Measurements from ENCODE around the gene GRB2. TPM values are rescaled to one million over a fixed set of nuclear protein-coding genes. Genes with fewer than 3 reads are reported as not detected.

Gene GRB2
- total and polyA plus RNA-seq, 3 experiments from 2014 or later = 158 to 189 (median 180) TPM

DNA sequence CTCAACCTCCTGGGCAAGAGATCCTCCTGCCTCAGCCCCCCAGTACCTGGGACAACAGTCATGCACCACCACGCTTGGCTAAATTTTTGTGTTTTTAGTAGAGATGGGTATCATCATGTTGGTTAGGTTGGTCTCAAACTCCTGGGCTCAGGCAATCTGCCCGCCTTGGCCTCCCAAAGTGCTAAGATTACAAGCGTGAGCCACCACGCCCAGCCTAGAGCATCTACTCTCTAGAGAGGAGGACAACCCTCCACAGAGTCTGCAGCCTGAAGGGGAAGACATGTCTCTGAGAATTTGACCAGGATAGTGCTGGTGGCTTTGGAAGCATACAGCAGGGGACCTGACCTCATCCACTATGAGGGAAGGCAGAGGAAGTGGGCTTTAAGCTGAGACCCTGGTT, 4.7 kb upstream of the GRB2 start:
- peak overlapping the region in 1 of 8 donors; percentile 58 for H3K27ac Mint-ChIP-seq
- no peak overlapping the region for H3K4me3 Mint-ChIP-seq
- H3K36me3 ChIP-seq (ENCODE audit: insufficient read depth, low read length) = no peaks in the 10 kb centered on the region
- peaks cover 22 to 28% (median 23%) of the 10 kb centered on the region in 3 donors for H3K4me1 Mint-ChIP-seq
- no peak for DNase-seq
- H3K4me3 ChIP-seq (ENCODE audit: low read length) = no peak overlapping the region
- no peaks in the 10 kb centered on the region for H3K9me3 Mint-ChIP-seq
- H3K27me3 Mint-ChIP-seq = peaks cover 6 to 13% of the 10 kb centered on the region in 2 donors
- POLR2A ChIA-PET = no interaction called here
- H3K27me3 ChIP-seq (ENCODE audit: insufficient read depth, low read length, poor library complexity, severe bottlenecking) = no peaks in the 10 kb centered on the region
- H3K9me3 ChIP-seq (ENCODE audit: low read length) = no peaks in the 10 kb centered on the region
- CTCF ChIA-PET = interaction anchor here (8.0 kb wide), 1 partner anchor 87 kb away, joined by 78 read pairs; no protein-coding TSS in a partner anchor
- peaks cover 0 to 4% (median 0%) of the 10 kb centered on the region in 3 donors for H3K36me3 Mint-ChIP-seq
- H3K4me1 ChIP-seq (ENCODE audit: insufficient read depth, low read length) = peaks cover 23% of the 10 kb centered on the region
- H3K27ac ChIP-seq (ENCODE audit: low read depth, low read length) = no peak overlapping the region

DNA sequence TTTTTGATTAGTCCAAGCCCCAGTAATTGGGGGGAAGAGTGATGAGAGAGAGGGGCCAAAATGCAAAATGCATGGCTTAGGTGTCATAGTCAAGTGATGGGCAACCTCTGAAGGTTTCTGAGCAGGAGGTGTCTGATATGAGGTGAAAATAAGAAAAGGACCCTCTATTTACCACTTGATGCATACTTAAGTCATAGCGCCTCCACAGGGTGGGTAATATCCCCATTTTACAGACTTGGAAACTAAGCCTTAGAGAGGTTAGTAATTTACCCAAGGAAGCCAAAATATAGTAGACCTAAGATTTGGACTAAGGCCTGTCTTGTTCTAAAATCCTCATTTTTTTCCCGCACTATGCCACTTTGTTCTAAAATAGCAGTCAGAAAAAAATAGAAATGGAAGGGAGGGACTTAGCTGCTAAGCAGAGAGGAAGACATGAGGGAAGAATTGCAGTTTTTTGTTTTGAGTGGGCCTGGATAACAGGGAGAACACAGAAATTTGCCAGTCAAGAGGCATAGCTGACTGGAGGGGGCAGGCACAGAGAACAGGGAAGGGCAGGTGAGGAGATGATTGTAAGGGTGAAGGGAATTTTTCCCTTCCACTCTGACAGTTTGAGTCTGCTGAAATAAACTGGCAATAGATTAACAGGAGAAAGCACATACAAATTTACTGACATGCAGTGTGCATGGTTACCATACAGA, 2.3 kb upstream of the GRB2 start:
- H3K4me3 Mint-ChIP-seq = peak overlapping the region in 1 of 7 donors; percentile 33
- Histone ChIP-seq H3K4me3 (ENCODE audit: low read length) (no peak overlapping the region), H3K27me3 (ENCODE audit: insufficient read depth, low read length, poor library complexity, severe bottlenecking) (no peaks in the 10 kb centered on the region), H3K4me1 (ENCODE audit: insufficient read depth, low read length) (peaks cover 33% of the 10 kb centered on the region), H3K27ac (ENCODE audit: low read depth, low read length) (no peak overlapping the region), H3K36me3 (ENCODE audit: insufficient read depth, low read length) (no peaks in the 10 kb centered on the region), H3K9me3 (ENCODE audit: low read length) (no peaks in the 10 kb centered on the region)
- H3K27ac Mint-ChIP-seq = peak overlapping the region in 1 of 8 donors; percentile 77
- peaks cover 31 to 42% (median 35%) of the 10 kb centered on the region in 3 donors for H3K4me1 Mint-ChIP-seq
- ChIA-PET POLR2A (interaction anchor here (0.6 kb wide), 1 partner anchor 137 kb away, joined by 3 read pairs; the partner anchor contains the start of gene MIF4GD), CTCF (interaction anchor here (0.7 to 8.0 kb wide), 4 partner anchors 85 to 182 kb away, joined by 3 to 78 read pairs (median 3); partner anchors contain the start of gene MIF4GD)
- H3K9me3 Mint-ChIP-seq = no peaks in the 10 kb centered on the region
- H3K36me3 Mint-ChIP-seq = peaks cover 0 to 15% (median 0%) of the 10 kb centered on the region in 3 donors
- DNase-seq = no peak
- H3K27me3 Mint-ChIP-seq = peaks cover 0 to 4% of the 10 kb centered on the region in 2 donors

DNA sequence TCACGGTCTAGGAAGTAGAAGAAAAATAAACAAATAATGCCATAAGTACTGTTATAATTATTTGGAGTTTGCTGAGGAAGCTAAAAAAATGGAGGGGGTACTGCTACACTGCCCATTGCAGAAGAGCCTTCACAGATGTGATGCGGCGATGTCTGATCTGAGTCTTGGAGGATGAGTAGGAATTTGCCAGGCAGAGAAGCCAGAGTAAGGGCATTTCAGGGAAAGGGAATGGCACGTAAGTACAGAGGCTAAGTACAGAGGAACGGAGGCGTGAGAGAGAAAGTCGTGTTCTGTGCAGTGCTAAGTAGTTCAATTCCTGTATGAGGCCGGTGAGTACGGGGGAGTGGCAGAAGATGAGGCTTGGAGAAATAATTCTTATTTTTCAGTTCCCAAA, 741 bp upstream of the GRB2 start:
- no peak overlapping the region for H3K27ac ChIP-seq (ENCODE audit: low read depth, low read length)

DNA sequence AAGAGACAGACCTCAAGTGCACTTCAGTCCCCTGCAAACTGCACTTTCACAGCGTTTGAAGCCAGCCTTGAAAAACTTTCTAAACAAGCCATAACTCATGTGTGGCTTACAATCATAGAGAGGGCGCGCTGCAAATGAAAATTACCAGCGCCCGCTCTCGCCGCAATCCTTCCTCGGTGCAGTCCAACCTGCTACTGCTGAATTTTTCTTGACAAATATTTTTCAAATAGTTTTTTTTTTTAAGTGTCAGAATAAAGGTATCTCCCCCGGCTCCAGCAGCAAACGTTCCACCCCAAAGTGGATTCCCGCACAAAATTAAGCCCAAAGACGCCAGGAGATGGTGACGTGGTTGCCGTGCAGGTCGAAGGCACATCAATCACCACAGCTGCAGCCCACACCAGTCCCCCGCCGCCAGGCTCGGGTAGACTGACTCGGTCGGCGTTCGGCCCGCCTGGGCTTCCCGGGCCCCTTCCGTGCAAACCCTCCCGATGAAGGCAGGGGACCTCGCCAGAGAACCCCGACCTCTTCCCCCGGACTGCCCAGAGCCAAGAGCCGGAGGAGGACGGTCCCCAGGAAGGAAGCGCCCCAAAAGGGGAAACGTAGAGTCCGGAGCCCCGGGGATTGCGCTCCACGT, 630 bp downstream of the GRB2 start:
- Mint-ChIP-seq H3K4me3 (peak overlapping the region; percentile 93 to 98 (median 97)), H3K36me3 (peaks cover 0 to 21% (median 0%) of the 10 kb centered on the region in 3 donors), H3K9me3 (no peaks in the 10 kb centered on the region)

More for the DNA sequence above, 741 bp upstream of the GRB2 start:
- Histone ChIP-seq H3K4me3 (ENCODE audit: low read length) (peak overlapping the region; percentile 62), H3K27me3 (ENCODE audit: insufficient read depth, low read length, poor library complexity, severe bottlenecking) (no peaks in the 10 kb centered on the region), H3K36me3 (ENCODE audit: insufficient read depth, low read length) (no peaks in the 10 kb centered on the region), H3K4me1 (ENCODE audit: insufficient read depth, low read length) (peaks cover 36% of the 10 kb centered on the region), H3K9me3 (ENCODE audit: low read length) (no peaks in the 10 kb centered on the region)
- peak overlapping the region; percentile 45 to 87 (median 72) for H3K27ac Mint-ChIP-seq
- DNase-seq = no peak
- peaks cover 0 to 19% (median 0%) of the 10 kb centered on the region in 3 donors for H3K36me3 Mint-ChIP-seq
- ChIA-PET CTCF (interaction anchor here (1.0 to 8.0 kb wide), 12 partner anchors 10 to 292 kb away, joined by 3 to 78 read pairs (median 4); partner anchors contain the start of genes MIF4GD and SLC25A19), POLR2A (interaction anchor here (0.5 to 1.5 kb wide), 15 partner anchors 10 to 533 kb away, joined by 3 to 17 read pairs (median 4); partner anchors contain the start of genes FDXR, GGA3, MIF4GD and MRPS7)
- H3K9me3 Mint-ChIP-seq = no peaks in the 10 kb centered on the region
- peak overlapping the region; percentile 93 to 98 (median 97) for H3K4me3 Mint-ChIP-seq
- H3K27me3 Mint-ChIP-seq = peaks cover 0 to 4% of the 10 kb centered on the region in 2 donors
- H3K4me1 Mint-ChIP-seq = peaks cover 36 to 44% (median 42%) of the 10 kb centered on the region in 3 donors

DNA sequence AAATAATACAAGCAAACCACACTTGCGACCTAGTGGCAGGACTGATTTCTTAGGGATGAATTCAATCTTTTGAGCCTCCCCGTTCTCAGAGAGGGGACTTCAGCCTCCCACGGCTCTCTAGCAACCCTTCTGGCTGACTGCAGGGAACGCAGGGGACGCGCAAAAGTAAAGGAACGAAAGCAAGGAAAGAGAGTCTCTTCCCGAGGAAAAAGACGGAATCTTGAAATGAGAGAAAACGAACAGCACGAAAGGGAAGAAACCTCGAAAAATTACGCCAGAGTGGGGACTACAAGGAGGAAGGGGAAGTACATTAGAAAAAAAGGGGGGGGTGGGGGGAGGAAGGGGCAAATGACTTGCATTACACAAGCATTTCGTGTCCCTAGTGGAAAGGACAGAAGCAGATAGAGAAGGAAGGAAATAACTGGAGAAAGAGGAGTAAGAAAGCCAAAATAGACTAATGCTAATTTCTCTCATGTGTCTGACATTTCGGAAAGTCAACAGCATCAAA, 1.2 kb downstream of the GRB2 start:
- CTCF ChIA-PET = interaction anchor here (1.2 to 8.0 kb wide), 2 partner anchors 81 to 115 kb away, joined by 6 to 78 read pairs; partner anchors contain the start of gene SLC25A19
- Mint-ChIP-seq H3K27ac (peak overlapping the region; percentile 86 to 99 (median 95)), H3K9me3 (no peaks in the 10 kb centered on the region), H3K4me1 (peaks cover 39 to 52% (median 51%) of the 10 kb centered on the region in 3 donors), H3K27me3 (no peaks in the 10 kb centered on the region), H3K4me3 (peak overlapping the region; percentile 93 to 98 (median 97)), H3K36me3 (peaks cover 0 to 21% (median 0%) of the 10 kb centered on the region in 3 donors)
- H3K9me3 ChIP-seq (ENCODE audit: low read length) = no peaks in the 10 kb centered on the region
- POLR2A ChIA-PET = interaction anchor here (1.0 to 1.1 kb wide), 2 partner anchors 115 to 134 kb away, joined by 3 to 4 read pairs; partner anchors contain the start of genes MIF4GD and SLC25A19
- peak; percentile 24 to 71 (median 44) for DNase-seq
- H3K4me3 ChIP-seq (ENCODE audit: low read length) = peak overlapping the region; percentile 68
- H3K4me1 ChIP-seq (ENCODE audit: insufficient read depth, low read length) = peaks cover 46% of the 10 kb centered on the region
- no peaks in the 10 kb centered on the region for H3K27me3 ChIP-seq (ENCODE audit: insufficient read depth, low read length, poor library complexity, severe bottlenecking)
- no peaks in the 10 kb centered on the region for H3K36me3 ChIP-seq (ENCODE audit: insufficient read depth, low read length)
- H3K27ac ChIP-seq (ENCODE audit: low read depth, low read length) = peak overlapping the region; percentile 90

More for the DNA sequence above, 630 bp downstream of the GRB2 start:
- H3K27ac Mint-ChIP-seq = peak overlapping the region; percentile 86 to 99 (median 95)
- POLR2A ChIA-PET = interaction anchor here (1.0 to 1.5 kb wide), 7 partner anchors 56 to 532 kb away, joined by 3 to 17 read pairs (median 5); partner anchors contain the start of genes FDXR, GGA3, MIF4GD and MRPS7
- Histone ChIP-seq H3K27me3 (ENCODE audit: insufficient read depth, low read length, poor library complexity, severe bottlenecking) (no peaks in the 10 kb centered on the region), H3K36me3 (ENCODE audit: insufficient read depth, low read length) (no peaks in the 10 kb centered on the region), H3K4me1 (ENCODE audit: insufficient read depth, low read length) (peaks cover 46% of the 10 kb centered on the region), H3K9me3 (ENCODE audit: low read length) (no peaks in the 10 kb centered on the region), H3K27ac (ENCODE audit: low read depth, low read length) (peak overlapping the region; percentile 90), H3K4me3 (ENCODE audit: low read length) (peak overlapping the region; percentile 68)
- DNase-seq = peak; percentile 32 to 70 (median 40)
- CTCF ChIA-PET = interaction anchor here (1.0 to 8.0 kb wide), 11 partner anchors 12 to 145 kb away, joined by 3 to 78 read pairs (median 4); partner anchors contain the start of genes MIF4GD and SLC25A19
- no peaks in the 10 kb centered on the region for H3K27me3 Mint-ChIP-seq
- peaks cover 39 to 51% (median 49%) of the 10 kb centered on the region in 3 donors for H3K4me1 Mint-ChIP-seq

DNA sequence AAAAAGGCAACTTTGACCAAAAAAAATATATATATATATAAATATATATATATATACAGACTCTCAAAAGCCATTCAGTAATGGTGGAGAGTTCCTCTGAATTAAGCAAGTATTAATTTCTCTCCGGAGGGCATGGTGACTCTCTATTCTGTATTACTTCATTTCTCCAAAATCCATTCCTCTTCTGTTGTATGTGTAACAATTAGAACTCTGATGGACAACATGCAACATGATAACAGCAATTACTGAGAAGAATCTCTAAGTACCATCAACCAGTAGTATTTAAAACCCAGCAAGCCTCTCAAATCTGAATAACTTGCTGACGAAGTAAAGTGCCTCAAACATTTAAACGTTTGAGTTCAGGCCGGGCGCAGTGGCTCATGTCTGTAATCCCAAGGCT, 2.3 kb downstream of the GRB2 start:
- Mint-ChIP-seq H3K36me3 (peaks cover 0 to 21% (median 0%) of the 10 kb centered on the region in 3 donors), H3K4me1 (peaks cover 43 to 61% (median 60%) of the 10 kb centered on the region in 3 donors), H3K27me3 (no peaks in the 10 kb centered on the region), H3K9me3 (no peaks in the 10 kb centered on the region), H3K27ac (peak overlapping the region; percentile 54 to 88 (median 83)), H3K4me3 (peak overlapping the region; percentile 73 to 98 (median 79))
- CTCF ChIA-PET = interaction anchor here (1.2 to 8.0 kb wide), 2 partner anchors 80 to 114 kb away, joined by 6 to 78 read pairs; partner anchors contain the start of gene SLC25A19
- DNase-seq = no peak
- Histone ChIP-seq H3K27ac (ENCODE audit: low read depth, low read length) (no peak overlapping the region), H3K27me3 (ENCODE audit: insufficient read depth, low read length, poor library complexity, severe bottlenecking) (no peaks in the 10 kb centered on the region), H3K36me3 (ENCODE audit: insufficient read depth, low read length) (no peaks in the 10 kb centered on the region), H3K9me3 (ENCODE audit: low read length) (no peaks in the 10 kb centered on the region), H3K4me1 (ENCODE audit: insufficient read depth, low read length) (peaks cover 46% of the 10 kb centered on the region), H3K4me3 (ENCODE audit: low read length) (no peak overlapping the region)
- POLR2A ChIA-PET = interaction anchor here (1.0 to 1.1 kb wide), 2 partner anchors 114 to 132 kb away, joined by 3 to 4 read pairs; partner anchors contain the start of genes MIF4GD and SLC25A19

DNA sequence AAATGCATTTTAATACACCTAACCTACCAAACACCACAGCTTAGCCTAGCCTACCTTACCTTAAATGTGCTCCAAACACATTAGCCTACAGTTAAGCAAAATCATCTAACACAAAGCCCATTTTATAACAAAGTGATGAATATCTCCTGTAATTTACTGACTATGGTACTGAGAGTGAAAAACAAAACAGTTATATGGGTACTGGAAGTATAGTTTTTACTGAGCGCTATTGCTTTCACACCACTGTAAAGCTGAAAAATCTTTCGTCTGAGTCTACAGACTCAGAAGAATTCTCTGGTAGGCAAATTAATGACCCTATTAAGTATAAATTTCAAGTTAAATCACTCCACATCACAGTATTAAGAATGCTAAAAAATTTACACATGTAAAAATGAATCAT, 3.5 kb downstream of the GRB2 start:
- H3K4me1 Mint-ChIP-seq = peaks cover 49 to 71% (median 66%) of the 10 kb centered on the region in 3 donors
- no peaks in the 10 kb centered on the region for H3K36me3 ChIP-seq (ENCODE audit: insufficient read depth, low read length)

More for the DNA sequence above, 3.5 kb downstream of the GRB2 start:
- H3K27me3 ChIP-seq (ENCODE audit: insufficient read depth, low read length, poor library complexity, severe bottlenecking) = no peaks in the 10 kb centered on the region
- H3K4me1 ChIP-seq (ENCODE audit: insufficient read depth, low read length) = peaks cover 52% of the 10 kb centered on the region
- ChIA-PET POLR2A (interaction anchor here (0.5 kb wide), 1 partner anchor 20 kb away, joined by 4 read pairs; no protein-coding TSS in a partner anchor), CTCF (interaction anchor here (1.0 to 2.2 kb wide), 3 partner anchors 10 to 131 kb away, joined by 3 to 11 read pairs (median 8); partner anchors contain the start of gene MIF4GD)
- H3K27ac Mint-ChIP-seq = peak overlapping the region in 7 of 8 donors; percentile 26 to 87 (median 61)
- no peak for DNase-seq
- no peaks in the 10 kb centered on the region for H3K9me3 ChIP-seq (ENCODE audit: low read length)
- peak overlapping the region; percentile 5 for H3K4me3 ChIP-seq (ENCODE audit: low read length)
- H3K27me3 Mint-ChIP-seq = no peaks in the 10 kb centered on the region
- no peaks in the 10 kb centered on the region for H3K9me3 Mint-ChIP-seq
- H3K4me3 Mint-ChIP-seq = peak overlapping the region in 5 of 7 donors; percentile 38 to 83 (median 59)
- no peak overlapping the region for H3K27ac ChIP-seq (ENCODE audit: low read depth, low read length)
- peaks cover 0 to 21% (median 0%) of the 10 kb centered on the region in 3 donors for H3K36me3 Mint-ChIP-seq

All from CD8-positive, alpha-beta memory T cell (primary cell).